WTC11 (cell line): ENCODE data around the gene MRPL23. TPM values are rescaled to one million over a fixed set of nuclear protein-coding genes. Genes with fewer than 3 reads are reported as not detected.

Experiments used
- ATAC-seq: fragments of 200-7000 bp; cut with Tn5 transposase; 2 replicates; pipeline ENCODE4 v1.10.0; 2021; ENCODE audit warnings: mild to moderate bottlenecking, moderate library complexity
- CTCF ChIA-PET: fragments of 300-600 bp; sonication (Branson Sonifier 250); formaldehyde crosslinking; loops from one replicate; lab custom pipeline; 2021; ENCODE audit warnings: antibody characterized with exemption; lab: Charles Lee
- POLR2A ChIA-PET: fragments of 350-600 bp; sonication (Branson Sonifier 250); formaldehyde crosslinking; loops from one replicate; lab custom pipeline; 2021; ENCODE audit warnings: antibody characterized with exemption; lab: Charles Lee
- DNase-seq: peaks from one replicate; pipeline ENCODE4 v3.0.0; 2021; ENCODE audit warnings: low spot score
- H3K27ac Mint-ChIP-seq: 2 replicates; pipeline ENCODE4 v1.8.0; 2021; ENCODE audit warnings: mixed read lengths
- H3K27me3 Mint-ChIP-seq: 2 replicates; pipeline ENCODE4 v1.8.0; 2021; ENCODE audit warnings: low read depth, mild to moderate bottlenecking, moderate library complexity, mixed read lengths
- H3K36me3 Mint-ChIP-seq: 2 replicates; pipeline ENCODE4 v1.8.0; 2021; ENCODE audit warnings: mixed read lengths
- H3K4me1 Mint-ChIP-seq: 2 replicates; pipeline ENCODE4 v1.8.0; 2022; ENCODE audit warnings: mixed read lengths
- H3K4me3 Mint-ChIP-seq: 2 replicates; pipeline ENCODE4 v1.8.0; 2021; ENCODE audit warnings: mild to moderate bottlenecking, moderate library complexity, mixed read lengths
- H3K9me3 Mint-ChIP-seq: 2 replicates; pipeline ENCODE4 v1.8.0; 2021; ENCODE audit warnings: mixed read lengths
- ERG ChIP-seq: fragments of 250-450 bp; sonication (Bioruptor Pico); IDR thresholded peaks from 2 replicates; pipeline ENCODE4 v1.8.0; 2021; ENCODE audit warnings: mild to moderate bottlenecking
- FOXP1 ChIP-seq: sonication (generic); formaldehyde crosslinking; IDR thresholded peaks from 2 replicates; pipeline ENCODE4 v1.8.0; 2022; ENCODE audit warnings: missing genetic modification reagents, mild to moderate bottlenecking, moderate library complexity, borderline replicate concordance
- HMGA2 ChIP-seq: fragments of 250-450 bp; sonication (Bioruptor Pico); IDR thresholded peaks from 2 replicates; pipeline ENCODE4 v1.4.0; 2021; ENCODE audit warnings: mild to moderate bottlenecking, moderate library complexity
- IRF1 ChIP-seq: sonication (generic); formaldehyde crosslinking; IDR thresholded peaks from 2 replicates; pipeline ENCODE4 v1.8.0; 2023; ENCODE audit warnings: missing genetic modification reagents
- IRF2 ChIP-seq: sonication (generic); formaldehyde crosslinking; IDR thresholded peaks from 2 replicates; pipeline ENCODE4 v1.8.0; 2022; ENCODE audit warnings: low read depth, missing genetic modification reagents, borderline replicate concordance
- NR2C2 ChIP-seq: sonication (generic); formaldehyde crosslinking; IDR thresholded peaks from 2 replicates; pipeline ENCODE4 v1.8.0; 2022; ENCODE audit warnings: mild to moderate bottlenecking, missing genetic modification reagents
- RORB ChIP-seq: fragments of 250-450 bp; sonication (Bioruptor Pico); IDR thresholded peaks from 2 replicates; pipeline ENCODE4 v1.9.0; 2021; ENCODE audit warnings: mild to moderate bottlenecking
- SMAD4 ChIP-seq: sonication (generic); formaldehyde crosslinking; IDR thresholded peaks from 2 replicates; pipeline ENCODE4 v1.8.0; 2022; ENCODE audit warnings: mild to moderate bottlenecking, missing genetic modification reagents
- TP53 ChIP-seq: sonication (generic); formaldehyde crosslinking; IDR thresholded peaks from 2 replicates; pipeline ENCODE4 v1.8.1; 2023; ENCODE audit warnings: mild to moderate bottlenecking, missing genetic modification reagents
- ZNF121 ChIP-seq: sonication (generic); formaldehyde crosslinking; IDR thresholded peaks from 2 replicates; pipeline ENCODE4 v1.8.0; 2023; ENCODE audit warnings: missing genetic modification reagents
- ZNF219 ChIP-seq: sonication (generic); formaldehyde crosslinking; IDR thresholded peaks from 2 replicates; pipeline ENCODE4 v1.8.0; 2023; ENCODE audit warnings: missing genetic modification reagents, mild to moderate bottlenecking, borderline replicate concordance
- total RNA-seq: library from RNA; stranded (reverse); gene quantifications from 3 replicates; pipeline ENCODE4 v1.2.3, GENCODE V29; 2021
- TF ChIP-seq, protein P1 (sequence below): sonication (generic); formaldehyde crosslinking; conservative IDR thresholded peaks from 2 replicates; pipeline ENCODE4 v1.8.1; 2022; ENCODE audit warnings: mild to moderate bottlenecking, missing genetic modification reagents
- TF ChIP-seq, protein P2 (sequence below): fragments of 250-450 bp; sonication (Bioruptor Pico); IDR thresholded peaks from 2 replicates; pipeline ENCODE4 v1.9.0; 2021; ENCODE audit warnings: mild to moderate bottlenecking, borderline replicate concordance
- TF ChIP-seq, protein P3 (sequence below): fragments of 250-450 bp; sonication (Bioruptor Pico); IDR thresholded peaks from 2 replicates; pipeline ENCODE4 v2.1.2; 2022; ENCODE audit warnings: mild to moderate bottlenecking, moderate library complexity

Gene MRPL23
- total RNA-seq, 1 experiment from 2014 or later, result 73.0 TPM

- TF ChIP-seq NR2C2 (CRISPR knock-in tag) (no peak), IRF1 (CRISPR knock-in tag) (no peak)
Observed at GRCh38 chr11:1929621-1930461, 17.3 kb upstream of the MRPL23 start (continued).

DNA sequence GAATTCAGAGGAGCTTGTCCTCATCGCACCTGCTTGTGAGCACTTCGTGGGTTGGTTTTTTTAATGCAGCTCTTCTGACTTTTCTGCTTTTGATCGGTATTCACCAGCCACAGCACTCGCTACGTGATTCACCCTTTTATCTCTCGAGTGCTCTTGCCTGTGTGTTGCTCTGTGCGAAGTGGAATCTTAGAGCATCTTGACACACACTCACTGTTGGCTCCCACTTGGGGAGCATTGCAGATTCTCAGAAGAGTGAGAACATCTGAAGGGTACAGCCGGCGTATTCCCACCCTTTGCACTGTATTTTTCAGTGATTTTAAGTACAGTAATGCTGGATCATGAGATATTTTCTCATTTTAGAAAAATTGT lies 16.7 kb upstream of the MRPL23 start:
- Mint-ChIP-seq H3K9me3 (no peaks in the 10 kb centered on the region), H3K36me3 (no peaks in the 10 kb centered on the region), H3K4me3 (no peak overlapping the region), H3K27me3 (no peaks in the 10 kb centered on the region; the same call in 1 of the 2 replicates), H3K4me1 (no peaks in the 10 kb centered on the region), H3K27ac (no peak overlapping the region)
- CTCF ChIA-PET, result no interaction called here
- POLR2A ChIA-PET, result no interaction called here
- TF ChIP-seq, protein P1, sequence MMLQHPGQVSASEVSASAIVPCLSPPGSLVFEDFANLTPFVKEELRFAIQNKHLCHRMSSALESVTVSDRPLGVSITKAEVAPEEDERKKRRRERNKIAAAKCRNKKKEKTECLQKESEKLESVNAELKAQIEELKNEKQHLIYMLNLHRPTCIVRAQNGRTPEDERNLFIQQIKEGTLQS, result no peak
- TF ChIP-seq IRF2 (CRISPR knock-in tag) (no peak), FOXP1 (no peak), SMAD4 (no peak), RORB (CRISPR knock-in tag) (no peak), HMGA2 (CRISPR knock-in tag) (no peak), ZNF219 (CRISPR knock-in tag) (no peak)
- TF ChIP-seq, protein P2, sequence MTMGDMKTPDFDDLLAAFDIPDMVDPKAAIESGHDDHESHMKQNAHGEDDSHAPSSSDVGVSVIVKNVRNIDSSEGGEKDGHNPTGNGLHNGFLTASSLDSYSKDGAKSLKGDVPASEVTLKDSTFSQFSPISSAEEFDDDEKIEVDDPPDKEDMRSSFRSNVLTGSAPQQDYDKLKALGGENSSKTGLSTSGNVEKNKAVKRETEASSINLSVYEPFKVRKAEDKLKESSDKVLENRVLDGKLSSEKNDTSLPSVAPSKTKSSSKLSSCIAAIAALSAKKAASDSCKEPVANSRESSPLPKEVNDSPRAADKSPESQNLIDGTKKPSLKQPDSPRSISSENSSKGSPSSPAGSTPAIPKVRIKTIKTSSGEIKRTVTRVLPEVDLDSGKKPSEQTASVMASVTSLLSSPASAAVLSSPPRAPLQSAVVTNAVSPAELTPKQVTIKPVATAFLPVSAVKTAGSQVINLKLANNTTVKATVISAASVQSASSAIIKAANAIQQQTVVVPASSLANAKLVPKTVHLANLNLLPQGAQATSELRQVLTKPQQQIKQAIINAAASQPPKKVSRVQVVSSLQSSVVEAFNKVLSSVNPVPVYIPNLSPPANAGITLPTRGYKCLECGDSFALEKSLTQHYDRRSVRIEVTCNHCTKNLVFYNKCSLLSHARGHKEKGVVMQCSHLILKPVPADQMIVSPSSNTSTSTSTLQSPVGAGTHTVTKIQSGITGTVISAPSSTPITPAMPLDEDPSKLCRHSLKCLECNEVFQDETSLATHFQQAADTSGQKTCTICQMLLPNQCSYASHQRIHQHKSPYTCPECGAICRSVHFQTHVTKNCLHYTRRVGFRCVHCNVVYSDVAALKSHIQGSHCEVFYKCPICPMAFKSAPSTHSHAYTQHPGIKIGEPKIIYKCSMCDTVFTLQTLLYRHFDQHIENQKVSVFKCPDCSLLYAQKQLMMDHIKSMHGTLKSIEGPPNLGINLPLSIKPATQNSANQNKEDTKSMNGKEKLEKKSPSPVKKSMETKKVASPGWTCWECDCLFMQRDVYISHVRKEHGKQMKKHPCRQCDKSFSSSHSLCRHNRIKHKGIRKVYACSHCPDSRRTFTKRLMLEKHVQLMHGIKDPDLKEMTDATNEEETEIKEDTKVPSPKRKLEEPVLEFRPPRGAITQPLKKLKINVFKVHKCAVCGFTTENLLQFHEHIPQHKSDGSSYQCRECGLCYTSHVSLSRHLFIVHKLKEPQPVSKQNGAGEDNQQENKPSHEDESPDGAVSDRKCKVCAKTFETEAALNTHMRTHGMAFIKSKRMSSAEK, result no peak
- TF ChIP-seq, protein P3, sequence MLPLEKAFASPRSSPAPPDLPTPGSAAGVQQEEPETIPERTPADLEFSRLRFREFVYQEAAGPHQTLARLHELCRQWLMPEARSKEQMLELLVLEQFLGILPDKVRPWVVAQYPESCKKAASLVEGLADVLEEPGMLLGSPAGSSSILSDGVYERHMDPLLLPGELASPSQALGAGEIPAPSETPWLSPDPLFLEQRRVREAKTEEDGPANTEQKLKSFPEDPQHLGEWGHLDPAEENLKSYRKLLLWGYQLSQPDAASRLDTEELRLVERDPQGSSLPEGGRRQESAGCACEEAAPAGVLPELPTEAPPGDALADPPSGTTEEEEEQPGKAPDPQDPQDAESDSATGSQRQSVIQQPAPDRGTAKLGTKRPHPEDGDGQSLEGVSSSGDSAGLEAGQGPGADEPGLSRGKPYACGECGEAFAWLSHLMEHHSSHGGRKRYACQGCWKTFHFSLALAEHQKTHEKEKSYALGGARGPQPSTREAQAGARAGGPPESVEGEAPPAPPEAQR (CRISPR knock-in tag), result no peak
- DNase-seq (no peak), ATAC-seq (no peak)

DNA sequence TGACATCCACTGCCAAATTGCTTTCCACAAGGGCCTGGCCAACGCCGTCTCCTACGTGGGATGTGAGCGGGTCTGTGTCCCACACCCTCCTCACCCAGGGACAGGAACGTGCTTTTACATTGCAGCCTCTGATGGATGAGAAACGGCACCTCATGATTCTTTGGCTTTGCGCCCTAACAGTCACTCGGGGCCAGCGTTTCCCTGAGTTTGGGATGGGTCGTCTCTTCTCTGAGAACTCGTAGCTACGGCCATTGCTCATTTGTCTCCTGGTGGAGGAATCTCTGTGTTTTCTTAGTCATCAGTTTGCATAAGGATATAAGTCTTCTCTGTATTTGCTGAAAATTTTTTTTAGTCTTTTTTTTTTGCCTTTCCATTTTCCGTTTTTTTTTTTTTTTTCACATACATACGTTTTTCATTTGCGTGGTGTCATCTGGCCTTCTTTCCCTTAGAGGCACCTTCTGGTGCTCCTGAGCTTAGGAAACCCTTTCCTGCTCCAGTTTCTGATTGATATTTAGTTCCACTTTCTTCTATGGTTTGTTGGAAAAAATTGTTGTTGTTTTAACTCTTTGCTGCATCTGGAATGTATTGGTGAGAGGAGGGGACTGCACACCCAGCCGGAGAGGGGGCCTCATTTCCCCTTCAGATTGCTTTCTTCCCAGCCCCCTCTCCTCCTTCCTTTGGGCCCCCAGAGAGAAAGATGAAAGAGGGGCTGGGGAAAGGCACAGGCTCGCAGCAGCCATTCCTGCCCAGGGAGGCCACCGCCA lies 15.6 kb upstream of the MRPL23 start:
- DNase-seq (peak; percentile 9), ATAC-seq (no peak)
- TF ChIP-seq TP53 (no peak), ERG (CRISPR knock-in tag) (no peak), ZNF121 (CRISPR knock-in tag) (no peak)
- ChIA-PET CTCF (interaction anchor here (0.6 to 2.1 kb wide), 2 partner anchors 9 to 49 kb away, joined by 3 to 9 read pairs; no protein-coding TSS in a partner anchor), POLR2A (no interaction called here)
- H3K9me3 Mint-ChIP-seq, result no peaks in the 10 kb centered on the region
- no peaks in the 10 kb centered on the region for H3K36me3 Mint-ChIP-seq
- peak overlapping the region; percentile 32; the same call in 1 of the 2 replicates for H3K27ac Mint-ChIP-seq
- no peak overlapping the region for H3K4me3 Mint-ChIP-seq
- H3K27me3 Mint-ChIP-seq, result no peaks in the 10 kb centered on the region; the same call in 1 of the 2 replicates
- no peaks in the 10 kb centered on the region for H3K4me1 Mint-ChIP-seq
